ENCODE results near the gene PNMA8A. TPM values are rescaled to one million over a fixed set of nuclear protein-coding genes. Genes with fewer than 3 reads are reported as not detected.
A peak's percentile ranks its signal among the peaks of the same experiment; 100 is the strongest.

PNMA8A gene, protein sequence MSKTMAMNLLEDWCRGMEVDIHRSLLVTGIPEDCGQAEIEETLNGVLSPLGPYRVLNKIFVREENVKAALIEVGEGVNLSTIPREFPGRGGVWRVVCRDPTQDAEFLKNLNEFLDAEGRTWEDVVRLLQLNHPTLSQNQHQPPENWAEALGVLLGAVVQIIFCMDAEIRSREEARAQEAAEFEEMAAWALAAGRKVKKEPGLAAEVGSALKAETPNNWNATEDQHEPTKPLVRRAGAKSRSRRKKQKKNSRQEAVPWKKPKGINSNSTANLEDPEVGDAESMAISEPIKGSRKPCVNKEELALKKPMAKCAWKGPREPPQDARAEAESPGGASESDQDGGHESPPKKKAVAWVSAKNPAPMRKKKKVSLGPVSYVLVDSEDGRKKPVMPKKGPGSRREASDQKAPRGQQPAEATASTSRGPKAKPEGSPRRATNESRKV
- total RNA-seq (2014; rRNA removed; shearing (Covaris generic); ENCODE audit: low replicate concordance) = not detected in 2 replicates

DNA sequence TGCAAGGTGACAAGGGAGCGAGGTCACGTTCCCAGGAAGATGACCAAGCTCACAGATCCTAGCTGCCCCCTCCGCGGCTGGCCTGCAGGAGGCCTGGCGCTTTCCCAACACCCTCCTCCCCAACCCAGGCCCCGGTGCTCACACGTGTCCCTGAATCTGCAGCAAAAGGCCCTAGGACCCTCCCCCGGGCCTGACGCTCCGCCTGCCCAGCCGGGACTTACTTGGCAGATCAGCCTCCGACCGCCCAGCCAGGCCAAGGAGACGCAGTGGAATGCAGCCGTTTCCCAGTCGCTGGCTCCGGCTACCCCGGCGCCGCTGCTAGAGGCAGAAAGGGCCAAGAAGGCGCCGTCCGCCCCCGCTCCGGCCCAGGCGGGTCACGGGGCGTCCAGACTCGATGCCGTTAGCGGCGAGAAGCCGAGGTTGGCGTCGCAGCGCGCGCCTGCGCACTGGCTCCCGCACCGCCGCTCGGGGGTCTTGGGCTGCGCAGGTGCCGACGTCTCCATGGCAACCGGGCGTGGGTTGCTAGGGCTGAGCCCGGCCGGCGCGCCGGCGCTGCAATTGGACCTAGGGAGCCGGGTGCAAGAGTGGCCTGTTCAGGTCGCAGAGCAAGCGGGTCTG, at the start of gene PNMA8A:
Gene PNMA8A, minus strand, starts transcription at position 448 of the 618 bp plus-strand sequence. CDS start 528 bp downstream, outside the sequence.
- Histone ChIP-seq H3K9me2 (replicated peaks; ENCODE audit: insufficient read depth, low read length) (no peaks in the 10 kb centered on the region), H3K27ac (ENCODE audit: low read length) (no peak within 1 kb of the TSS), H3K4me1 (ENCODE audit: low read length) (peaks cover 9% of the 10 kb centered on the region), H3K4me2 (ENCODE audit: low read depth, low read length, poor library complexity, severe bottlenecking) (no peak within 1 kb of the TSS), H3K79me2 (ENCODE audit: low read length) (no peaks in the 10 kb centered on the region), H4K20me1 (ENCODE audit: insufficient read depth, low read depth, low read length) (no peaks in the 10 kb centered on the region), H3K9ac (ENCODE audit: low read length) (no peak within 1 kb of the TSS), H2AFZ (ENCODE audit: low read length) (no peak within 1 kb of the TSS), H3K27me3 (ENCODE audit: low read length) (no peaks in the 10 kb centered on the region), H3K9me3 (ENCODE audit: low read length) (no peaks in the 10 kb centered on the region), H3K4me3 (ENCODE audit: low read length) (no peak within 1 kb of the TSS), H3K36me3 (ENCODE audit: insufficient read depth, low read length) (no peaks in the 10 kb centered on the region)
- DNase-seq = peak; percentile 14

DNA sequence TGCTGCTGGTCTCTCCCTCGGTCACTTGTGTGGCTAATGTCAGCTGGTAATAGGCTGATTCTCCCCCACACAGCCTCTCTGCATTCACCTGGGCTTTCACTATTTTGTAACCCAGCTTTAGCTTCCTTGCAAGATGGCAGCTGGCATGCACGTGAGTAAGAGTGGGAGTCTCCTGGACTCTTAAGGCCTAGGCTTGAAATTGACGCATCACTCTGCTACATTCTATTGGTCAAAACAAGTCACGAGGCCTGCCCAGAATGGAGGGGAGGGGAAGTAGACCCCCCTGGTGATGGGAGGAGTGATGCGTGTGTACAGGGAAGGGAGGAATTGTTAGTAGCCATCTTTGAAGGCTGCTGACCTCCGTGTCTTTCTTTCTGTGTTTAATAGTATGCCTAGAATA, 49.3 kb upstream of the PNMA8A start:
- no peak overlapping the region for H2AFZ ChIP-seq (ENCODE audit: low read length)
- peak; percentile 71 for DNase-seq
- no peaks in the 10 kb centered on the region for H4K20me1 ChIP-seq (ENCODE audit: insufficient read depth, low read depth, low read length)
- H3K9me2 ChIP-seq (replicated peaks; ENCODE audit: insufficient read depth, low read length) = no peaks in the 10 kb centered on the region
- H3K27me3 ChIP-seq (ENCODE audit: low read length) = no peaks in the 10 kb centered on the region
- H3K9ac ChIP-seq (ENCODE audit: low read length) = 0 out of 2 replicates have a peak overlapping the region, but pooled peaks have one; percentile 32
- peaks cover 17% of the 10 kb centered on the region for H3K4me1 ChIP-seq (ENCODE audit: low read length)
- H3K4me2 ChIP-seq (ENCODE audit: low read depth, low read length, poor library complexity, severe bottlenecking) = peak overlapping the region; percentile 53
- H3K27ac ChIP-seq (ENCODE audit: low read length) = peak overlapping the region; percentile 79
- no peaks in the 10 kb centered on the region for H3K36me3 ChIP-seq (ENCODE audit: insufficient read depth, low read length)
- no peak overlapping the region for H3K4me3 ChIP-seq (ENCODE audit: low read length)
- H3K79me2 ChIP-seq (ENCODE audit: low read length) = no peaks in the 10 kb centered on the region
- no peaks in the 10 kb centered on the region for H3K9me3 ChIP-seq (ENCODE audit: low read length)

DNA sequence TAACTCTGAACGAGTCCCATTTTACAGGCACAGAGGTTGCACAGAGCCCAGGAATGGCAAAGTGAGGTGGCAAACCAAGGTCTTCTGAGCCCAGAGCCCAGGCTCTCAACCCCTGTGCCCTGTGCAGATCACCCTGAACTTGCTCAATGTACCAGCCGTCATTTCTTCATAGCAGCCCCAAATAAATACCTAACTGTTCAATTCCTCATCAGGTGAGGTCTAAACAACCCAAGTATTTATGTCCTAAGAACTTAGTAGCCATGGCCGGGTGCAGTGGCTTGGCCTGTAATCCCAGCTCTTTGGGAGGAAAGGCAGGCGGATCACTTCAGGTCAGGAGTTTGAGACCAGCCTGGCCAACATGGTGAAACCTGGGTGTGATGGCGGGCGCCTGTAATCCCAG, 46.1 kb upstream of the PNMA8A start:
- DNase-seq = no peak
- H3K9me2 ChIP-seq (replicated peaks; ENCODE audit: insufficient read depth, low read length) = no peaks in the 10 kb centered on the region
- H3K4me1 ChIP-seq (ENCODE audit: low read length) = peaks cover 17% of the 10 kb centered on the region

DNA sequence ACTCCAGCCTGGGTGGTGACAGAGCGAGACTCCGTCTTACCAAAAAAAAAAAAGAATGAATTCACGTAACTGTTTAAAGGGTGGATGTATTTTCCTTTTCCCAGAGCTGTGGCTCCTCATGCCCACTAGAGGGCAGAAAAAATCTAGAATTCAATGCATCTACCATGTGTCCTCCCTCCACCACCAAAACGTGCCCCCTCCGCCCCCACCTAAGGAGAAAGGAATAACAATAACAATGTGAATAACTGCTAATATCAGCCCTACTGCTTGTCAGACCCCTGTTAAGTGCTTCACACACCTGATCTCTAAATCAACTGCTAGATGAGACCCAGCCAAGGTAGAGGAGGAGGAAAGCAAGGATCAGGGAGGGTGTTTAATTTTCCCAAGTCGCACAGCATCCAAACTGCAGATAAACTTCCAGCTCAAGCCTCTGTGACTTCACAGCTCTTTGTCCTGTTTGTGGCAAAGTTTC, 44.6 kb upstream of the PNMA8A start:
- no peaks in the 10 kb centered on the region for H3K27me3 ChIP-seq (ENCODE audit: low read length)
- H3K4me3 ChIP-seq (ENCODE audit: low read length) = no peak overlapping the region
- no peaks in the 10 kb centered on the region for H3K9me2 ChIP-seq (replicated peaks; ENCODE audit: insufficient read depth, low read length)
- H3K36me3 ChIP-seq (ENCODE audit: insufficient read depth, low read length) = no peaks in the 10 kb centered on the region
- no peaks in the 10 kb centered on the region for H3K79me2 ChIP-seq (ENCODE audit: low read length)
- H2AFZ ChIP-seq (ENCODE audit: low read length) = no peak overlapping the region
- no peak overlapping the region for H3K9ac ChIP-seq (ENCODE audit: low read length)
- H3K4me2 ChIP-seq (ENCODE audit: low read depth, low read length, poor library complexity, severe bottlenecking) = no peak overlapping the region
- H3K27ac ChIP-seq (ENCODE audit: low read length) = no peak overlapping the region
- DNase-seq = peak; percentile 79
- H3K4me1 ChIP-seq (ENCODE audit: low read length) = peaks cover 17% of the 10 kb centered on the region
- no peaks in the 10 kb centered on the region for H4K20me1 ChIP-seq (ENCODE audit: insufficient read depth, low read depth, low read length)
- H3K9me3 ChIP-seq (ENCODE audit: low read length) = peaks cover 6% of the 10 kb centered on the region; the same call in 1 of the 2 replicates

More for the DNA sequence above, 46.1 kb upstream of the PNMA8A start:
- Histone ChIP-seq H3K79me2 (ENCODE audit: low read length) (no peaks in the 10 kb centered on the region), H3K9me3 (ENCODE audit: low read length) (no peaks in the 10 kb centered on the region), H4K20me1 (ENCODE audit: insufficient read depth, low read depth, low read length) (no peaks in the 10 kb centered on the region), H3K36me3 (ENCODE audit: insufficient read depth, low read length) (no peaks in the 10 kb centered on the region), H3K4me2 (ENCODE audit: low read depth, low read length, poor library complexity, severe bottlenecking) (no peak overlapping the region), H2AFZ (ENCODE audit: low read length) (no peak overlapping the region), H3K27me3 (ENCODE audit: low read length) (no peaks in the 10 kb centered on the region), H3K9ac (ENCODE audit: low read length) (no peak overlapping the region), H3K4me3 (ENCODE audit: low read length) (no peak overlapping the region), H3K27ac (ENCODE audit: low read length) (no peak overlapping the region)

DNA sequence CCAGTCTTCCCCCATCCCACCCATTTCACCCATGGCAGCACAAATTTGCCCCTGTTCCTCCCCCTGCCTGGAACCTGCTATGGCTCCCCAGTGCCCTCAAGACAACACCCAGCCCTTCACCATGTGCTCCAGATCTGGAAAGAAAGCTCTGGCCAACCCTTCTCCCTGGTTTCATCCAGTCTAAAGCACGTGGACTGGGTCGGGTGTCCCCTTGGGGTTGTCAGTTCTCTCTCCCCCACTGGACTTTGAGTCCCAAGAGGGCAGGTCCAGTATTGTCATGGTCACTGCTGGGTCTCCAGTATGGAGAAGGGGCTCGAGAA, 43.9 kb upstream of the PNMA8A start:
- Histone ChIP-seq H3K36me3 (ENCODE audit: insufficient read depth, low read length) (no peaks in the 10 kb centered on the region), H3K27ac (ENCODE audit: low read length) (no peak overlapping the region), H2AFZ (ENCODE audit: low read length) (no peak overlapping the region), H3K4me1 (ENCODE audit: low read length) (peaks cover 12% of the 10 kb centered on the region), H3K9ac (ENCODE audit: low read length) (no peak overlapping the region), H3K27me3 (ENCODE audit: low read length) (no peaks in the 10 kb centered on the region), H4K20me1 (ENCODE audit: insufficient read depth, low read depth, low read length) (no peaks in the 10 kb centered on the region), H3K4me2 (ENCODE audit: low read depth, low read length, poor library complexity, severe bottlenecking) (no peak overlapping the region), H3K79me2 (ENCODE audit: low read length) (no peaks in the 10 kb centered on the region), H3K9me2 (replicated peaks; ENCODE audit: insufficient read depth, low read length) (no peaks in the 10 kb centered on the region), H3K4me3 (ENCODE audit: low read length) (no peak overlapping the region), H3K9me3 (ENCODE audit: low read length) (peaks cover 6% of the 10 kb centered on the region; the same call in 1 of the 2 replicates)
- DNase-seq = no peak

DNA sequence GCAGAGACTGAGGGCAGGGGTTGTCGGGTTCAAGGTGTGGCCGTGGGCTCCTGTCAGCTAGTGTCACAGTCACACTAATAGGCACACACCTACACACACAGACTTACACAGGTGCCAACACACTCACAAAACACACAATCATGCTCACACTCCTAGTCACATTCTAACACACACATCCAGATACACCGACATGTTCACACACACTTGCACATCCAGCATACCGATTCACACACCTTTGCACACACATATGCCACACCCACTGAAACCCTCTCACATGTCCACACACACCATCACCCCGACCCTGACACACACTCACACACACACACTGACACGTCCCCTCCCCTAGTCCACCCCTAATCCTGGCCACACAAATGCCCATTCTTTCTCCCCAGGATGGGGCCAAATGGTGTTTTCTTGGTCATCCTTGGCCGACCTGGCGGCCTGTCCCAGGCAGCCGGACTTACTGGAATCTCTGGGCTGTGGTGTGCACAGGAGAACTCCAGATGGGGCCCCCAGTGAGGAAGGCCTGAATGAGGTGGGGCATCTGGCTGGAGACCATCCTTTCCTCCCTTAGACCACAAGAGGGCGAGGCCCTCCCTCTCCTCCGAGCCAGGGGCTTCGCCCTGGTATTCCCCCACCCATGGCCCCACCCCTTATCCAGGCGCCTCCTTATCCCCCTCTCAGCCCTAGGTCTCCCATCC, 43.4 kb upstream of the PNMA8A start:
- Histone ChIP-seq H3K4me2 (ENCODE audit: low read depth, low read length, poor library complexity, severe bottlenecking) (no peak overlapping the region), H3K36me3 (ENCODE audit: insufficient read depth, low read length) (no peaks in the 10 kb centered on the region), H3K27ac (ENCODE audit: low read length) (no peak overlapping the region)

DNA sequence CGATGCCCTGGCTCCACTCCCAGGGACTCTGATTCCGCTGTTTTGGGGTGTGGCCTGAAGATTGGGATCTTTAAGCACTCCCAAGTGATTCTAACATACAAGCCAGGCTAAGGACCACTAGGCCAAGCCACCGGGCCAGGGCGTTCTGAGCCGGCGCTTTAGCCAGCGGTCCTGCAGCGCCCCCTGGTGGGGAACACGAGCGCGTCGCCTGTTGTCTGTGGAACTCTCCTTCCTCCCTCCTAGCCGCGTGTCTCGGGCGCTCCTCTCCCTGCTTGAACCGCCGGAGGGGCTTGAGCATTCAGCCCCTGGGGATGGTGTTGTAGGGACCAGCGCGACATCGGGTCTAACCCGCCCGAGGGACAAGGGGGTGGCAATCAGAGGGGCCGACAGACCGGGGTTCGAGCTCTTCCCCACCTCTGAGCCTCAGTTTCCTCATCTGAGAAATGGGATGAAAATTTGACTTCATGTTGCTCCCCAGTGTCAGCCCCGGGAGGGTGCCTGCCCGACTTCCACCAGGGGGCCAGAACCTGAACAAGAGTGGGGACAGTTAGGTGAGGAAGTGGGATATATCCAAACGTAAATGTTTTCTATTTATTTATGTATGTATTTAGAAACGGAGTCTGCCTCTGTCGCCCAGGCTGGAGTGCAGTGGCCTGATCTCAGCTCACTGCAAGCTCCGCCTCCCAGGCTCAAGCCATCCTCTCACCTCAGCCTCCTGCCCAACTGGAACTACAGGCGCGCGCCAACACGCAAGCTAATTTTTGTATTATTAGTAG, 42.3 kb upstream of the PNMA8A start:
- peak; percentile 92 for DNase-seq
- no peaks in the 10 kb centered on the region for H3K9me2 ChIP-seq (replicated peaks; ENCODE audit: insufficient read depth, low read length)
- H3K27me3 ChIP-seq (ENCODE audit: low read length) = no peaks in the 10 kb centered on the region
- H3K9ac ChIP-seq (ENCODE audit: low read length) = no peak overlapping the region
- no peak overlapping the region for H3K4me3 ChIP-seq (ENCODE audit: low read length)
- no peak overlapping the region for H3K27ac ChIP-seq (ENCODE audit: low read length)
- no peaks in the 10 kb centered on the region for H3K4me1 ChIP-seq (ENCODE audit: low read length)
- no peaks in the 10 kb centered on the region for H3K36me3 ChIP-seq (ENCODE audit: insufficient read depth, low read length)
- H3K9me3 ChIP-seq (ENCODE audit: low read length) = peaks cover 6% of the 10 kb centered on the region; the same call in 1 of the 2 replicates
- H2AFZ ChIP-seq (ENCODE audit: low read length) = no peak overlapping the region
- H3K4me2 ChIP-seq (ENCODE audit: low read depth, low read length, poor library complexity, severe bottlenecking) = no peak overlapping the region
- no peaks in the 10 kb centered on the region for H3K79me2 ChIP-seq (ENCODE audit: low read length)
- no peaks in the 10 kb centered on the region for H4K20me1 ChIP-seq (ENCODE audit: insufficient read depth, low read depth, low read length)

More for the DNA sequence above, 43.4 kb upstream of the PNMA8A start:
- Histone ChIP-seq H3K4me1 (ENCODE audit: low read length) (peaks cover 7% of the 10 kb centered on the region), H3K79me2 (ENCODE audit: low read length) (no peaks in the 10 kb centered on the region), H3K27me3 (ENCODE audit: low read length) (no peaks in the 10 kb centered on the region), H3K9me2 (replicated peaks; ENCODE audit: insufficient read depth, low read length) (no peaks in the 10 kb centered on the region), H3K4me3 (ENCODE audit: low read length) (no peak overlapping the region), H3K9ac (ENCODE audit: low read length) (no peak overlapping the region), H2AFZ (ENCODE audit: low read length) (no peak overlapping the region), H4K20me1 (ENCODE audit: insufficient read depth, low read depth, low read length) (no peaks in the 10 kb centered on the region), H3K9me3 (ENCODE audit: low read length) (peaks cover 6% of the 10 kb centered on the region; the same call in 1 of the 2 replicates)
- DNase-seq = peak; percentile 37
